ENCODE measurements around the gene ZNF436.
A peak's percentile ranks its signal among the peaks of the same experiment; 100 is the strongest.

Gene ZNF436

DNA sequence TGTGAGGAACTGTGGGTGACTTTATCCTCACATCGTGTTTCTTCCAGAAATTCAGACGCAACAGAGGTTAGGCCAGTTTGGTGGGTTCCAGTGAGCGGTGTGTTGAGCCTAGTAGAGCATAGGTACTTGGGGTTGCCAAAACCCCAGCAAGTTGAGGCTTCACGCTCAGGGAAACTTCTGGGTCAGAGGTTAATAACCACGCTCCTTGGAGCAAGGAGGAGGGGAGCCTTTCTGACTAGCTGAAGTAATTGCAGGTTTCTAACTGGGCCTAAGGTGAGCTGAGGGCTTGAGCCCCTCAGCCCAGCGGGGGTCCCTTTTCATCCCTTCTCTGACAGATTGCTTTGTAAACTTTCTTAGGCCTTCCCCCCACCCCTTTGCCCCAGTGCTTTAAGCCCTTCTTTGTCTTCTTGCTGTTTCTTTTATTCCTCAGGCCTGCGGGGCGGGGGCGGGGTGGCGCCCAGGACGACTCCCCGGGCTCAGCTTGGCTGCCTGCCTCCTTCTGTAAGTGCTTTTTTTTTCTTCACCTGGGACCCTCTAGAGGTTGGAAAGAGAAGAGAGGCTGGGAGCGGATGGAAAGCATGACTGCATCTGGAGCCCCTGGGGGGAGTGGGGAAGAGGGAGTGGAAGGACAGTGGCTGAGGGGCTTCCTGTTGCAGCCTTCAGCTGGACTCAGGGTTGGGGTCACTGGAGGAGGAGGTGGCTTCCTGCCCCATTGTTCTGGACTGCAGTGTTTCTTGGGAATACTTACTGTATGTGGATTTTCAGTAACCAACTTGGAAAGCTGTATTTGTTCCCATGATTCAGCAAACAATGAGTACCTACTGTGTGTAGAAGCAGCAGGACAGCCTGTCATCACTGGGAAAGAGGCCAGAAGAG lies 1.3 kb upstream of the ZNF436 start:
- TF ChIP-seq MYC (IDR thresholded peaks at IDR 0.05; ENCODE audit: low read depth, low read length) (no peak), POLR2A (IDR thresholded peaks at IDR 0.05; ENCODE audit: extremely low read depth, insufficient read length) (no peak)
- TF ChIP-seq, protein P1, sequence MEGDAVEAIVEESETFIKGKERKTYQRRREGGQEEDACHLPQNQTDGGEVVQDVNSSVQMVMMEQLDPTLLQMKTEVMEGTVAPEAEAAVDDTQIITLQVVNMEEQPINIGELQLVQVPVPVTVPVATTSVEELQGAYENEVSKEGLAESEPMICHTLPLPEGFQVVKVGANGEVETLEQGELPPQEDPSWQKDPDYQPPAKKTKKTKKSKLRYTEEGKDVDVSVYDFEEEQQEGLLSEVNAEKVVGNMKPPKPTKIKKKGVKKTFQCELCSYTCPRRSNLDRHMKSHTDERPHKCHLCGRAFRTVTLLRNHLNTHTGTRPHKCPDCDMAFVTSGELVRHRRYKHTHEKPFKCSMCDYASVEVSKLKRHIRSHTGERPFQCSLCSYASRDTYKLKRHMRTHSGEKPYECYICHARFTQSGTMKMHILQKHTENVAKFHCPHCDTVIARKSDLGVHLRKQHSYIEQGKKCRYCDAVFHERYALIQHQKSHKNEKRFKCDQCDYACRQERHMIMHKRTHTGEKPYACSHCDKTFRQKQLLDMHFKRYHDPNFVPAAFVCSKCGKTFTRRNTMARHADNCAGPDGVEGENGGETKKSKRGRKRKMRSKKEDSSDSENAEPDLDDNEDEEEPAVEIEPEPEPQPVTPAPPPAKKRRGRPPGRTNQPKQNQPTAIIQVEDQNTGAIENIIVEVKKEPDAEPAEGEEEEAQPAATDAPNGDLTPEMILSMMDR (IDR thresholded peaks at IDR 0.05; ENCODE audit: low read depth, low read length): no peak
- TF ChIP-seq, protein P2, sequence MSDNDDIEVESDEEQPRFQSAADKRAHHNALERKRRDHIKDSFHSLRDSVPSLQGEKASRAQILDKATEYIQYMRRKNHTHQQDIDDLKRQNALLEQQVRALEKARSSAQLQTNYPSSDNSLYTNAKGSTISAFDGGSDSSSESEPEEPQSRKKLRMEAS (IDR thresholded peaks at IDR 0.05; ENCODE audit: low read depth, low read length): no peak
- peak overlapping the region; percentile 96 for H3K4me3 ChIP-seq (ENCODE audit: low read depth, low read length)
- DNase-seq (ENCODE audit: low read depth): peak; percentile 33

DNA sequence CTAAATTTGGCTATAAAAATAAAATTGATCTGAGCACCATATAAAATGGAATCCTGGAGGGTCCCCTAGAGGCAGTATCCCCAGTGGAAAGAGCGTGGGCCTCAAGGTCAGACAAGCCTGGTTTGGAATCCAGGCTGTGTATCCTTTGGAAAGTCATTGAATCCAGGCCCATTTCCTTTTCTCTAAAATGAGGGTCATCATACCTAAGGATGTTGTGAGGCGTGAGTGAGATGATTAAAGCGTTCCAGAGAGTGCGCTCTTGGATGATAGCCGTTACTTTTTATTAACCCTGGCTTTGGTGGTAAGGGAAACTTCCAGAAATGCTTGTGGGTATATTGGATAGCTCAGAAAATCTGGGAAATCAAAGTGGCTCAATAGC lies 683 bp upstream of the ZNF436 start:
- H3K4me3 ChIP-seq (ENCODE audit: low read depth, low read length): peak overlapping the region; percentile 96
- no peak for TF ChIP-seq POLR2A (IDR thresholded peaks at IDR 0.05; ENCODE audit: extremely low read depth, insufficient read length)
- no peak for TF ChIP-seq MYC (IDR thresholded peaks at IDR 0.05; ENCODE audit: low read depth, low read length)
- TF ChIP-seq, protein P1 (IDR thresholded peaks at IDR 0.05; ENCODE audit: low read depth, low read length): no peak
- no peak for DNase-seq (ENCODE audit: low read depth)

DNA sequence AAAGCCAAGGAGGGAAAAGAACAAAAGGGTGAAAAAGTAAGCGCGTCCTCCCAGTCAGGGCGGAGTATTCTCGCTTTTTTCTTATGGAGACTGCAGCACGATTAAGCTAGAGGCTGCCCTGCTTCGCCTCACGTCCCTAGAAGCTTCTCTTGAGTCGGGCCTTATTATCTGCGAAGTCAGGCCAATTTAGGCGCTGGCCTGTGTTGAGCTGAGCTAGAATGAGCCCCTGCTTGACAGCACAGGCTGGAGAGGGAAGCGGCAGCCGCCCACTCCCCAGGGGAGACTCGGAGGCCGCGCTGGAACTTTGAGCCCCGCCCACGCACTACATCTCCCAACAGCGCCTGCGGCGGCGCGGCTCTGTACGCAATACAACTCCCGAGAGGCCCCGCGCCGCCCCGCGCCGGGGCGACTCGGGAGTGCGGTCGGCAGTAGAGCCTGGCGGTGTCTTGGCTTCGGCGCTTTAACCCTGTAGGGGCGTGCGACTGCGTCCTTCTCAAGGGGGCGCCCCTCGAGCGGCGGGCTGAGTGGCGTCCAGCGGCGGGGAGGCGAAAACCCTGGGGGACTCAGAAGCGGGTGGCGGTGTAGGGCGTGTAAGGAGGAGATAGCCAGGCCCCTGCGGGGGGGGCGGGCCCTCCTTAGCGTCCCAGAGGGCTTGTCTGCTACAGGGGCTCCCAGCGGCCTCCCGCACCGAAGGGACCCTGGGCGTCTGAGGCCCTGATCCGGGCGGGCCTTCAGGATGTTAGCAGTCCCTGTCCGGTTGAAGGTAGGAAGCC lies 888 bp downstream of the ZNF436 start:
- peak; percentile 95 for DNase-seq (ENCODE audit: low read depth)
- TF ChIP-seq, protein P1 (IDR thresholded peaks at IDR 0.05; ENCODE audit: low read depth, low read length): peak; percentile 22
- TF ChIP-seq MYC (IDR thresholded peaks at IDR 0.05; ENCODE audit: low read depth, low read length) (peak; percentile 75), POLR2A (IDR thresholded peaks at IDR 0.05; ENCODE audit: extremely low read depth, insufficient read length) (peak; percentile 82)
- TF ChIP-seq, protein P2 (IDR thresholded peaks at IDR 0.05; ENCODE audit: low read depth, low read length): no peak; the same call in 1 of the 2 replicates
- H3K4me3 ChIP-seq (ENCODE audit: low read depth, low read length): peak overlapping the region; percentile 96

DNA sequence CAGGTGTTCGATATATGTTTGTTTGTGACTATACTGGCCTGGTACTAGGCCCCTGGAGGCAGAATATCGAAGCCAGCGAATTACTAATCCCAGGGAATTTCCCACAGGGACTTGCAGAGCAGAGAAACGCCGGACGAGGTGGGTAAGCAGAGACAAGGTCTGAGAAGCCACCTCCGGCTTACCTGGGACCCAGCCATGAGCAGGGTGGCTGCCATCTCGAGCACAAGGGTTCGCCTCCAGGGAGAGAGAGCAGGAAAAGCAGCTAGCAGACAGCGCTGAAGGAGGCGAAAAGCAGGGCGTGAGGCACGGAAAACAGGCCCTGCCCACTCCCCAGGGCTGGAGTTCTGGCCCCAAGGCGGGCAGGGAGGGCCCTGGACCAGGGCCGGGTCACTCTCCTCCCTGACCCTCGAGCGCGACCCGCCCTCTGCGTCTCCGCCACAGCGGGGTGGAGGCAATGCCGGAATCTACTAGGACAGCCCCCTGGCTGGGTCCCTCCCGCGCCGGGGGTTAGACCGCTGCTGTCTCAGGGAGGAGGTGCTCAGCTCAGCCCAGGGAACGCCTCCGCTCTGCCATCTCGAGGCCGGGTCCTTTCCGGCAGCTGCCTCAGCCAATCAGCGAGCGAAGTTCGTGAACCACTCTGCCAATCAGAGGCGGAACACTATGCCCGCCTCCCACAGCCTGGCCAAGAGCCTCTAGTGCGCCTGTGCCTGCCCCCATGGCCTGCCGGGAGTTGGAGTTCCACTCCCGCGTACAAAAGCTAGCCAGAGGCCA lies 1.7 kb downstream of the ZNF436 start:
- DNase-seq (ENCODE audit: low read depth): peak; percentile 99
- TF ChIP-seq, protein P1 (IDR thresholded peaks at IDR 0.05; ENCODE audit: low read depth, low read length): no peak
- peak; percentile 64 for TF ChIP-seq POLR2A (IDR thresholded peaks at IDR 0.05; ENCODE audit: extremely low read depth, insufficient read length)
- peak overlapping the region; percentile 96 for H3K4me3 ChIP-seq (ENCODE audit: low read depth, low read length)

DNA sequence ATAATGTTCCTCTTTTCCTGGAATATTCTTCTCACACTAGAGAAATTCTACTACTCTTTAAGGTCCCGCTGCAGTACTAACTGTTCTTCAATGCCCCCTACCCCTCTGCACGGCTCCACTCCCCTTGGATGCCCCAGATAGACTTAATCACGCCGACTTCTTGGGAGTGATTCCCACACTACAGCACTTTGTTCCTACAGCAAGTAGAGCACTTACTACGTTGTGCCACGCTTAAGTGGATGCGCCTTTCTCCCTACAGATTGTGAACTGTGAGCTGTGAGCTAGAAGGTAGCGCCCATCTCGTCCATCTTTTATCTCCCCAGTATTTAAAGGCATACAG lies 2.2 kb downstream of the ZNF436 start:
- peak overlapping the region; percentile 96 for H3K4me3 ChIP-seq (ENCODE audit: low read depth, low read length)
- TF ChIP-seq POLR2A (IDR thresholded peaks at IDR 0.05; ENCODE audit: extremely low read depth, insufficient read length): no peak
- TF ChIP-seq, protein P1 (IDR thresholded peaks at IDR 0.05; ENCODE audit: low read depth, low read length): no peak
- TF ChIP-seq, protein P2 (IDR thresholded peaks at IDR 0.05; ENCODE audit: low read depth, low read length): no peak
- DNase-seq (ENCODE audit: low read depth): peak; percentile 29

Measured in NB4 (cell line).